NCI-H1694 treated with DMSO at 0.1 percent for 48 hours (cell line): ENCODE results near the gene RPLP1.
"Not testable (repeated sequence)": the region's sequence is repeated elsewhere in the genome, so short reads cannot be mapped to it uniquely, and the experiment has no call there.

Experiments used
- DNase-seq: peaks from one replicate; lab custom pipeline; 2025; lab: John Stamatoyannopoulos, UW

Gene RPLP1

GRCh38 chr15:69439623-69440022 lies 13.0 kb upstream of the RPLP1 start:
- no peak for DNase-seq

- no peak for DNase-seq
Observed at GRCh38 chr15:69443032-69443611, 9.5 kb upstream of the RPLP1 start.

GRCh38 chr15:69444686-69445085 lies 7.9 kb upstream of the RPLP1 start:
- peak; percentile 57 for DNase-seq

DNA sequence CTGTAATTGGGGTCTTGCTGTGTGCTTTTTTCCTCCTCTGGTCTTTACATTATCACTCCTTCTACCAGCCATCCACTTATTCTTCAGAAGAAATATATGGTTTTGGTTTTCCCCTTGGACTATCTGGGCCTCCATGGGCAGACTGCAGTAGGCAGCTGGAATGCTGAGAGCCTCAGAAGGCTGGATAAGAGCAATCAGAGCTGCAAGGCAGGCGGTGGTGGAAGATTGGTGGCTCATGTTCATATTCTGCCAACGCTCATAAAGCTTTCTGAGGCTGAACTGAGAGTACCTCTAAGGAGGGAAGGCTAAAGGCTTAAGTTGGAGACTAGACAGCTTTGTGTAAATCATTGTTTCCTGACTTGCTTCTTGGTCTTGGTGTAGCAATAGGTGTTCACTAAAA lies 5.7 kb upstream of the RPLP1 start:
- no peak for DNase-seq

DNA sequence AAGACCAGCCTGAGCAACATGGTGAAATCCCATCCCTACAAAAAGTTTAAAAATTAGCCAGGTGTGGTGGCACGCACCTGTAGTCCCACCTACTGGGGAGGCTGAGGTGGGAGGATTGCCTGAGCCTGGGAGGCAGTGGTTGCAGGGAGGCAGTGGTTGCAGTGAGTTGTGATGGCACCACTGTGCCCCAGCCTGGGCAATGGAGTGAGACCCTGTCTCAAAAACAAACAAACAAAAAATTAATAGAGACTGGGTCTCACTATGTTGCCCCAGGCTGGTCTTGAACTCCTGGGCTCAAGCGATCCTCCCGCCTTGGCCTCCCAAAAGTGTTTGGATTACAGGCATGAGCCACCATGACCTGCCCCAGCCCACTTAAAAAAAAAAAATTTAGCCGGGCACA lies 2.4 kb upstream of the RPLP1 start:
- DNase-seq = not testable (repeated sequence)

- no peak for DNase-seq
Observed at GRCh38 chr15:69450968-69451695, 1.5 kb upstream of the RPLP1 start.

DNA sequence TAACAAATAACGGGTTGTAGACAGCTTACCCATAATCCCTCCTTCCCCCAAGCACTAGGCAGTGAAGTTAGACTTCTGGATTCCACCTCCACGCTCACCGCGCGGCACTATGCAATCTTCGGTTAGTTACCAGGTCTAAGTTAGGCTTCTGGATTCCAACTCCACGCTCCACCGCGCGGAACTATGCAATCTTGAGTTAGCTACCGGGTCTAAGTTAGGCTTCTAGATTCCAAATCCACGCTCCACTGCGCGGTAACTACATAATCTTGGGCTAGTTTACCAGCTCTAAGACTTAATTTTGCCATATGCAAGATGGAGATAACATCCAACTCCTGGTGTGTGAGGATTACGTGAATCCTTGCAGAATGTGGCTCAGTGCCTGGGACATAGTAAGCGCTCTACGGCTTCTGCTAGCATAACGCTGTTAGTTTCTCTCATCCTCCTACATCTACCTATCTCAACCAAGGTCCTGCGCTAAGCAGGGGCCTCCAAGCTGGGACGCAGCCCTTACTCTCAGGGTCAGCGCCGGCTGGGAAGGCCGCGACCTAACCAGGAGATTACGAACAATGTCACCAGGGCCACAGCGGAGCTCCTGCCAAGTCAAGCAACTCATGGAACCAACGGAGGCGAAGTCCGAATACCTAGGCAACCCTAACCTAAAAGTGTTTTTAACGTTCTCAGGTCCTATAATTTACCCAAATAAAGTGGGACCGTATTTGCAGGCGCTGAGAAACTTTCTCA lies 497 bp upstream of the RPLP1 start:
- no peak for DNase-seq

DNA sequence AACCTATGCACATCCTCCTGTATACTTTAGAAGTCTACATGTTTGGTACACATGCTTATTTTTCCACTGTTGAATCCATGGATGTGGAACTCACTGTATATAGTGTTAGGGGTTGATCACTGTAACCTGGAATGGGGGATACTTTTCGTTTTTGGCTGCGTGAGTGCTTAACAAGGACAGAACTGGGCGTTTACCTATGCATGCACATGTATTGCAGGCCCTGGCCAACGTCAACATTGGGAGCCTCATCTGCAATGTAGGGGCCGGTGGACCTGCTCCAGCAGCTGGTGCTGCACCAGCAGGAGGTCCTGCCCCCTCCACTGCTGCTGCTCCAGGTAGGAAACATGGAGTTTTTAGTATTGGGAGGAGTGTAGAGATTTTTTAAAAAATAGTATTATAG lies 2.3 kb downstream of the RPLP1 start:
- no peak for DNase-seq

DNA sequence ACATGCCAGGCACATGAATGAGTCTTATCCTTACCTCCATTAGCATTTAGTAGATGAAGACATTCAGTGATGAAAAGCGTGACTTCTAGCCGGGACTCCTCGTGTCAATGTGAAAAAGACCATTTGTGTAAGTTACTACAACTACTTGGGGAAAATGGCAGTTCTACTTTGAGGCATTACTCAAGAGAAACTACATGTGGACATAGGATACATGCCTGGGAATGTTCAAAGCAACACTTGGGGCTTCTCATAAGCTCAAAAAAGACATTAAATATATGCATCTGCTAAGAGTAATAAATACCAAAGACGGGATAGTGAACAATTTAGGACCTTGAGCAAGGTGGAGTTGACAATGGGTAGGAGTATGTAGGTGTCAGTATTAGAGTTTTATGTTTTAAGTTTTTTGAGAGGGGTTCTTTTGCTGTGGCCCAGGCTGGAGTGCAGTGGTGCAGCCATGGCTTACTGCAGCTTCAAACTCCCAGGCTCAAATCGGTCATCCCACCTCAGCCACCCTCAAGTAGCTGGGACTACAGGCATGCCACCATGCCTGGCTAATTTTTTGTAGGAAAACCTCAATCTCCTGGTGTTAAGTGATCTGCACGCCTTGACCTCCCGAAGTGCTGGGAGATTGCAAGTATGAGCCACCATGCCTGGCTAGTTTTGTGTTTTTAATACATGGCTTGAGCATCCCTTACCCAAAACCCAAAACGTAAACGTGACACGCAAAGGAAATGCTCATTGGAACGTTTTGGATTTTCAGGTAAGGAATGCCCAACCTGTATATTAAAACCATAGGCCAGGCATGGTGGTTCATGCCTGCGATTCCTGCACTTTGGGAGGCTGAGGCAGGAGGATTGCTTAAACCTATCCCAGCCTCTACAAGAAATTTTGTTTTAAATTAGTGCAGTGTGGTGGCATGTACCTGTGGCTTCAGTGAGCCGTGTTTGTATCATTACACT lies 3.9 kb downstream of the RPLP1 start:
- no peak for DNase-seq

DNA sequence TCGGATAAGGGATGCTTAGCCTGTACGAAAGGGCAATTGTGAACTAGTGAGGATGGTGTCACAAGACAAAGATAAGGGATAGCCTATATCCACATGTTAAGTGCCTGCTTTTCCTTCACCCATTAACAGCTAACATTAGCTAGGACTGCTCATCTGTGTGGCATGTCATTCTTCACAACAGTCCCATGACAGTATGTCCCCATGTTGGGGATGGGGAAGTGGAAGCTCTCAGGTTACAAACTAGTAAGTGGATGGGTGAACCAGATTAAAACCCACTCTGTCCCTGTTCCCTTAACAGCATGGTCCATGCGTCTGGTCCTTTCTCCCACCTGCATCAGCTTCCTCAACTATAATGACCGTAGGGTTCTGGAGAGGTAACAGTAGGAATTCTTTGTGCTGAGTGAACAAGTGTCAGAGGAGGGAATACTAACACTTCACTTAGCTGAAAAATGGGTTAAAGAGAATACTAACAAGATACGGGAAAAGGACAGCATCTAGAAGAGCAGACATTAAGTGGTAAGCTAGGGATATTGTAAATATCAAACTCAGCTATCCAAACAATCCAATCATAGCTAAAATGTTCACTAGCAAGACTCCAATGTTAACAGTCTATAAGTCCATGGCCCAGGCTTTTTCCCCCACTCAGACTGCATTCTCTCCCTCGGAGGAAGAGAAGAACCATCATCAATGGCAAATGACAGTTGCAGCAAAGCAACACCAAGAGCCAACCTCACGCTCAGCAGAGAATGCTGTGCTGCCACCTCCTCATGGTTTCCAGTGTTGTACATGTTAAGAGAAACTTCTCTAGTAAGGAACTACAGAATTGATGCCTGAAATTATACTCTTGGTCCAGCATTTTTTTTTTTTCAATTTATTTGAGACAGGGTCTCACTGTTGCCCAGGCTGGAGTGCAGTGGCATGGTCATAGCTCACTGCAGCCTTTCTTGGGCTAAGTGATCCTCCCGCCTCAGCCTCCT lies 5.0 kb downstream of the RPLP1 start:
- DNase-seq = no peak

- DNase-seq = no peak
Observed at GRCh38 chr15:69459066-69459465, 6.4 kb downstream of the RPLP1 start.

- no peak for DNase-seq
Observed at GRCh38 chr15:69460481-69460880, 7.9 kb downstream of the RPLP1 start.

GRCh38 chr15:69462030-69462492 lies 9.4 kb downstream of the RPLP1 start:
- no peak for DNase-seq

- DNase-seq = peak; percentile 79
Observed at GRCh38 chr15:69462493-69463181, 10.0 kb downstream of the RPLP1 start.

DNA sequence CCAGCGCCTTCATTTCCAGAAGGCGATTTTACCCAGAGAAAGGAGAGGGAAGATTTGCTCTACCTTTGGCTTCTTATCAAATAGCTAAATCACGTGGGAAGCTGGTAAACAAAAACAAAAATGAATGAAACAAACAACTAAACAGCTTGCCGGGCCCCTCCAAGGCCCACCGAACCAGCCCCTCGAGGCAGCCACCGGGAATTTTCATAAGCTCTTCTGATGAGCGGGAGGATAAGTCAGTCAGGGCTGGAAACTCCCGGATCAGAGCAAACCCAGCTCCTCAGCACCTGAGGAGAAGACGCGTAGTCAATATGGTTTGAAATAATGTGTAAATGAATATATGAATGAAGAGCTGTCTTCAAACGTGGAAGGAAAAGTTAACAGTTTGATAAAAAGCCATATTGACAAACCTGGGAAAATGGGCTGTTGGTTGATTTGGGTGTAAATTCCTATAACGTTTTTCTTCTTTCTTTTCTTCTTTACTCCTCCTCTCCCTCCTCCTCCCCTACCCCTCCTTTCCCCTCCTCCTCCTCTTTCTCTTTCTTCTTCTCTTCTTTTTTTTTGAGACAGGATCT lies 10.7 kb downstream of the RPLP1 start:
- DNase-seq = no peak

GRCh38 chr15:69465253-69465652 lies 12.6 kb downstream of the RPLP1 start:
- DNase-seq = no peak

DNA sequence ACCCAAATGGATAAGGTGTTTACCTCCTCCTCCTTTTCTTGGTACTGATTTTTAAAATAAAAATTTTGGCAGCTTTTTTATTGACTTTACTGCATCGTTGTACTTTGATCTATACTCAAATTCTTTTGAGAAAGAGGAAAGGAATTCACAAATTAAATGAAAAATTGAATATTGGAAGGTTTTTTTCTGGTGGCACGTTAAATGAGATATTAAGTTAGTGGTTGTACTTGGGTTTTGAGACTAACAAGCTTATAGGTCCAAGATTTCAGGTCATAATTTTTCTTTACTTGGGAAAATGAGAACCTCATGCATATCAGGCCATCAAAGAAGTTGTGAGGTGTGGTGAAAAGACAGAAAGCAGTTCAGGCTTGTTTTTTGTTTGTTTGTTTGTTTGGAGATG lies 14.1 kb downstream of the RPLP1 start:
- DNase-seq = no peak

- no peak for DNase-seq
Observed at GRCh38 chr15:69467636-69468035, 15.0 kb downstream of the RPLP1 start.

GRCh38 chr15:69468241-69469121 lies 15.9 kb downstream of the RPLP1 start:
- no peak for DNase-seq
